ENCODE data around the gene LYZ.

- TF ChIP-seq POLR2AphosphoS5 (IDR thresholded peaks at IDR 0.05; ENCODE audit: borderline replicate concordance, low read depth, low read length) (no peak), EZH2 (IDR thresholded peaks at IDR 0.05) (no peak)
These were observed 30.0 kb upstream of the LYZ start for GRCh38 chr12:69318225-69318624.
